ENCODE data around the gene ZNF581.

DNA sequence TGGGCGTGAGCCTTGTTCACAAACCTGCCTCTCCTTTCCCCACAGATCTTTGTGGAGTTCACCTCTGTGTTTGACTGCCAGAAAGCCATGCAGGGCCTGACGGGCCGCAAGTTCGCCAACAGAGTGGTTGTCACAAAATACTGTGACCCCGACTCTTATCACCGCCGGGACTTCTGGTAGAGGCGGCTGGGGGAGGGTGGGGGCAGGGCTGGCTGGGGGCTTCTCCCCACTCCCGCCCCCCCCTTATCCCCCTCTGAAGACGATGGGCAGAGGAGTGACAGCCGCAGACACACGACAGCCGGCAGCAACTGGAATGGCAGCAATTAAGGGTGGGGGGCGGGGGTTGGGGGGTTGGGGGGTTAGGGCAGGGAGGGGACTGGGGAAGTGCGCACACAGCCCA is 30.4 kb downstream of the ZNF581 start:
- TF ChIP-seq ZBTB7A (tag by site-specific recombination; IDR thresholded peaks at IDR 0.05; ENCODE audit: low read depth) (no peak), MEIS1 (CRISPR knock-in tag; IDR thresholded peaks at IDR 0.05; ENCODE audit: borderline replicate concordance) (no peak), ZNF24 (tag by site-specific recombination; IDR thresholded peaks at IDR 0.05) (no peak), SP7 (tag by site-specific recombination; IDR thresholded peaks at IDR 0.05) (no peak), ZBTB8A (tag by site-specific recombination; IDR thresholded peaks at IDR 0.05) (no peak), ZNF175 (tag by site-specific recombination; IDR thresholded peaks at IDR 0.05) (no peak), ZBTB48 (tag by site-specific recombination; IDR thresholded peaks at IDR 0.05) (no peak), YY1 (tag by site-specific recombination; IDR thresholded peaks at IDR 0.05) (no peak), ZNF19 (tag by site-specific recombination; IDR thresholded peaks at IDR 0.05; ENCODE audit: low read depth) (no peak), ZNF366 (tag by site-specific recombination; conservative IDR thresholded peaks at IDR 0.05) (no peak), ZNF248 (tag by site-specific recombination; IDR thresholded peaks at IDR 0.05) (no peak)
- TF ChIP-seq, protein P1, sequence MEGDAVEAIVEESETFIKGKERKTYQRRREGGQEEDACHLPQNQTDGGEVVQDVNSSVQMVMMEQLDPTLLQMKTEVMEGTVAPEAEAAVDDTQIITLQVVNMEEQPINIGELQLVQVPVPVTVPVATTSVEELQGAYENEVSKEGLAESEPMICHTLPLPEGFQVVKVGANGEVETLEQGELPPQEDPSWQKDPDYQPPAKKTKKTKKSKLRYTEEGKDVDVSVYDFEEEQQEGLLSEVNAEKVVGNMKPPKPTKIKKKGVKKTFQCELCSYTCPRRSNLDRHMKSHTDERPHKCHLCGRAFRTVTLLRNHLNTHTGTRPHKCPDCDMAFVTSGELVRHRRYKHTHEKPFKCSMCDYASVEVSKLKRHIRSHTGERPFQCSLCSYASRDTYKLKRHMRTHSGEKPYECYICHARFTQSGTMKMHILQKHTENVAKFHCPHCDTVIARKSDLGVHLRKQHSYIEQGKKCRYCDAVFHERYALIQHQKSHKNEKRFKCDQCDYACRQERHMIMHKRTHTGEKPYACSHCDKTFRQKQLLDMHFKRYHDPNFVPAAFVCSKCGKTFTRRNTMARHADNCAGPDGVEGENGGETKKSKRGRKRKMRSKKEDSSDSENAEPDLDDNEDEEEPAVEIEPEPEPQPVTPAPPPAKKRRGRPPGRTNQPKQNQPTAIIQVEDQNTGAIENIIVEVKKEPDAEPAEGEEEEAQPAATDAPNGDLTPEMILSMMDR (tag by site-specific recombination; IDR thresholded peaks at IDR 0.05) = no peak
- TF ChIP-seq, protein P2, sequence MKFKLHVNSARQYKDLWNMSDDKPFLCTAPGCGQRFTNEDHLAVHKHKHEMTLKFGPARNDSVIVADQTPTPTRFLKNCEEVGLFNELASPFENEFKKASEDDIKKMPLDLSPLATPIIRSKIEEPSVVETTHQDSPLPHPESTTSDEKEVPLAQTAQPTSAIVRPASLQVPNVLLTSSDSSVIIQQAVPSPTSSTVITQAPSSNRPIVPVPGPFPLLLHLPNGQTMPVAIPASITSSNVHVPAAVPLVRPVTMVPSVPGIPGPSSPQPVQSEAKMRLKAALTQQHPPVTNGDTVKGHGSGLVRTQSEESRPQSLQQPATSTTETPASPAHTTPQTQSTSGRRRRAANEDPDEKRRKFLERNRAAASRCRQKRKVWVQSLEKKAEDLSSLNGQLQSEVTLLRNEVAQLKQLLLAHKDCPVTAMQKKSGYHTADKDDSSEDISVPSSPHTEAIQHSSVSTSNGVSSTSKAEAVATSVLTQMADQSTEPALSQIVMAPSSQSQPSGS (tag by site-specific recombination; IDR thresholded peaks at IDR 0.05; ENCODE audit: low read depth) = no peak
- TF ChIP-seq, protein P3, sequence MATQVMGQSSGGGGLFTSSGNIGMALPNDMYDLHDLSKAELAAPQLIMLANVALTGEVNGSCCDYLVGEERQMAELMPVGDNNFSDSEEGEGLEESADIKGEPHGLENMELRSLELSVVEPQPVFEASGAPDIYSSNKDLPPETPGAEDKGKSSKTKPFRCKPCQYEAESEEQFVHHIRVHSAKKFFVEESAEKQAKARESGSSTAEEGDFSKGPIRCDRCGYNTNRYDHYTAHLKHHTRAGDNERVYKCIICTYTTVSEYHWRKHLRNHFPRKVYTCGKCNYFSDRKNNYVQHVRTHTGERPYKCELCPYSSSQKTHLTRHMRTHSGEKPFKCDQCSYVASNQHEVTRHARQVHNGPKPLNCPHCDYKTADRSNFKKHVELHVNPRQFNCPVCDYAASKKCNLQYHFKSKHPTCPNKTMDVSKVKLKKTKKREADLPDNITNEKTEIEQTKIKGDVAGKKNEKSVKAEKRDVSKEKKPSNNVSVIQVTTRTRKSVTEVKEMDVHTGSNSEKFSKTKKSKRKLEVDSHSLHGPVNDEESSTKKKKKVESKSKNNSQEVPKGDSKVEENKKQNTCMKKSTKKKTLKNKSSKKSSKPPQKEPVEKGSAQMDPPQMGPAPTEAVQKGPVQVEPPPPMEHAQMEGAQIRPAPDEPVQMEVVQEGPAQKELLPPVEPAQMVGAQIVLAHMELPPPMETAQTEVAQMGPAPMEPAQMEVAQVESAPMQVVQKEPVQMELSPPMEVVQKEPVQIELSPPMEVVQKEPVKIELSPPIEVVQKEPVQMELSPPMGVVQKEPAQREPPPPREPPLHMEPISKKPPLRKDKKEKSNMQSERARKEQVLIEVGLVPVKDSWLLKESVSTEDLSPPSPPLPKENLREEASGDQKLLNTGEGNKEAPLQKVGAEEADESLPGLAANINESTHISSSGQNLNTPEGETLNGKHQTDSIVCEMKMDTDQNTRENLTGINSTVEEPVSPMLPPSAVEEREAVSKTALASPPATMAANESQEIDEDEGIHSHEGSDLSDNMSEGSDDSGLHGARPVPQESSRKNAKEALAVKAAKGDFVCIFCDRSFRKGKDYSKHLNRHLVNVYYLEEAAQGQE (tag by site-specific recombination; IDR thresholded peaks at IDR 0.05) = no peak
